ENCODE data around the gene OR10H2.
"Not testable (repeated sequence)": the region's sequence is repeated elsewhere in the genome, so short reads cannot be mapped to it uniquely, and the experiment has no call there.

Gene OR10H2

GRCh38 chr19:15748239-15748638, 20.4 kb downstream of the OR10H2 start:
- ChIA-PET POLR2A (no interaction called here), CTCF (no interaction called here)
- TF ChIP-seq CTCF (IDR thresholded peaks at IDR 0.05; ENCODE audit: insufficient read depth, low read length, missing control alignments) = no peak
- H3K4me3 ChIP-seq (ENCODE audit: low read depth, low read length) = no peak overlapping the region
- DNase-seq (ENCODE audit: low read depth, low spot score) = no peak

- ChIA-PET CTCF (no interaction called here), POLR2A (no interaction called here)
- no peak overlapping the region for H3K4me3 ChIP-seq (ENCODE audit: low read depth, low read length)
- DNase-seq (ENCODE audit: low read depth, low spot score) = no peak
- TF ChIP-seq CTCF (IDR thresholded peaks at IDR 0.05; ENCODE audit: insufficient read depth, low read length, missing control alignments) = no peak
These were observed 30.6 kb downstream of the OR10H2 start for GRCh38 chr19:15758379-15758778.

- ChIA-PET CTCF (no interaction called here), POLR2A (no interaction called here)
- H3K4me3 ChIP-seq (ENCODE audit: low read depth, low read length) = no peak overlapping the region
- no peak for DNase-seq (ENCODE audit: low read depth, low spot score)
- no peak for TF ChIP-seq CTCF (IDR thresholded peaks at IDR 0.05; ENCODE audit: insufficient read depth, low read length, missing control alignments)
These were observed 32.2 kb downstream of the OR10H2 start for GRCh38 chr19:15759962-15760565.

GRCh38 chr19:15769586-15769985, 41.8 kb downstream of the OR10H2 start:
- ChIA-PET POLR2A (no interaction called here), CTCF (no interaction called here)

GRCh38 chr19:15774159-15774558, 46.3 kb downstream of the OR10H2 start:
- CTCF ChIA-PET; DNase-seq (ENCODE audit: low read depth, low spot score); H3K4me3 ChIP-seq (ENCODE audit: low read depth, low read length); POLR2A ChIA-PET: not testable (repeated sequence)

More at GRCh38 chr19:15769586-15769985, 41.8 kb downstream of the OR10H2 start:
- DNase-seq (ENCODE audit: low read depth, low spot score) = no peak
- no peak overlapping the region for H3K4me3 ChIP-seq (ENCODE audit: low read depth, low read length)
- TF ChIP-seq CTCF (IDR thresholded peaks at IDR 0.05; ENCODE audit: insufficient read depth, low read length, missing control alignments) = no peak

- no peak for DNase-seq (ENCODE audit: low read depth, low spot score)
- no peak overlapping the region for H3K4me3 ChIP-seq (ENCODE audit: low read depth, low read length)
- CTCF ChIA-PET = no interaction called here
- POLR2A ChIA-PET = no interaction called here
- no peak for TF ChIP-seq CTCF (IDR thresholded peaks at IDR 0.05; ENCODE audit: insufficient read depth, low read length, missing control alignments)
These were observed 47.4 kb downstream of the OR10H2 start for GRCh38 chr19:15775249-15775648.

GRCh38 chr19:15776264-15776663, 48.4 kb downstream of the OR10H2 start:
- TF ChIP-seq CTCF (IDR thresholded peaks at IDR 0.05; ENCODE audit: insufficient read depth, low read length, missing control alignments) = no peak
- POLR2A ChIA-PET = no interaction called here
- DNase-seq (ENCODE audit: low read depth, low spot score) = no peak
- CTCF ChIA-PET = no interaction called here
- no peak overlapping the region for H3K4me3 ChIP-seq (ENCODE audit: low read depth, low read length)

Measured in AG04449 (cell line).